Rectal smooth muscle tissue (tissue), 1 donor: ENCODE results near the gene PLEKHG7.

Source experiments
- H3K27ac ChIP-seq: one replicate; pipeline ENCODE4 v1.7.0; 2013; ENCODE audit warnings: low read depth, low read length, inconsistent platforms
- H3K27me3 ChIP-seq: one replicate; pipeline ENCODE4 v1.7.0; 2013; ENCODE audit warnings: low read length; ENCODE audit not compliant: control insufficient read depth, insufficient read depth
- H3K36me3 ChIP-seq: one replicate; pipeline ENCODE4 v1.7.0; 2013; ENCODE audit warnings: low read length; ENCODE audit not compliant: control insufficient read depth, insufficient read depth
- H3K4me1 ChIP-seq: one replicate; pipeline ENCODE4 v1.7.0; 2013; ENCODE audit warnings: low read length; ENCODE audit not compliant: control insufficient read depth, insufficient read depth
- H3K4me3 ChIP-seq: one replicate; pipeline ENCODE4 v1.7.0; 2013; ENCODE audit warnings: low read length
- H3K9ac ChIP-seq: one replicate; pipeline ENCODE4 v1.7.0; 2013; ENCODE audit warnings: low read length

PLEKHG7 gene

GRCh38 chr12:92759634-92760268 lies 57.0 kb downstream of the PLEKHG7 start:
- no peaks in the 10 kb centered on the region for H3K4me1 ChIP-seq
- H3K27me3 ChIP-seq, result no peaks in the 10 kb centered on the region
- H3K27ac ChIP-seq, result no peak overlapping the region
- no peak overlapping the region for H3K9ac ChIP-seq
- no peak overlapping the region for H3K4me3 ChIP-seq
- H3K36me3 ChIP-seq, result no peaks in the 10 kb centered on the region

- no peak overlapping the region for H3K9ac ChIP-seq
- no peaks in the 10 kb centered on the region for H3K36me3 ChIP-seq
- no peaks in the 10 kb centered on the region for H3K27me3 ChIP-seq
- H3K27ac ChIP-seq, result no peak overlapping the region
- H3K4me3 ChIP-seq, result no peak overlapping the region
- no peaks in the 10 kb centered on the region for H3K4me1 ChIP-seq
Measured at GRCh38 chr12:92762773-92763172, 60.0 kb downstream of the PLEKHG7 start.

- no peak overlapping the region for H3K4me3 ChIP-seq
- H3K4me1 ChIP-seq, result no peaks in the 10 kb centered on the region
- no peaks in the 10 kb centered on the region for H3K36me3 ChIP-seq
- H3K27me3 ChIP-seq, result no peaks in the 10 kb centered on the region
- no peak overlapping the region for H3K27ac ChIP-seq
- no peak overlapping the region for H3K9ac ChIP-seq
Measured at GRCh38 chr12:92764831-92765230, 62.0 kb downstream of the PLEKHG7 start.

- H3K4me1 ChIP-seq, result no peaks in the 10 kb centered on the region
- no peaks in the 10 kb centered on the region for H3K36me3 ChIP-seq
- no peaks in the 10 kb centered on the region for H3K27me3 ChIP-seq
- no peak overlapping the region for H3K27ac ChIP-seq
- no peak overlapping the region for H3K4me3 ChIP-seq
- H3K9ac ChIP-seq, result no peak overlapping the region
Measured at GRCh38 chr12:92765871-92766270, 63.1 kb downstream of the PLEKHG7 start.

GRCh38 chr12:92769124-92769901 lies 66.5 kb downstream of the PLEKHG7 start:
- Histone ChIP-seq H3K36me3 (no peaks in the 10 kb centered on the region), H3K9ac (no peak overlapping the region), H3K4me1 (no peaks in the 10 kb centered on the region), H3K27ac (no peak overlapping the region), H3K27me3 (no peaks in the 10 kb centered on the region), H3K4me3 (no peak overlapping the region)

- no peak overlapping the region for H3K4me3 ChIP-seq
- H3K27ac ChIP-seq, result no peak overlapping the region
- no peaks in the 10 kb centered on the region for H3K27me3 ChIP-seq
- no peaks in the 10 kb centered on the region for H3K36me3 ChIP-seq
- no peaks in the 10 kb centered on the region for H3K4me1 ChIP-seq
- H3K9ac ChIP-seq, result no peak overlapping the region
Measured at GRCh38 chr12:92771001-92771400, 68.2 kb downstream of the PLEKHG7 start.

- H3K27me3 ChIP-seq, result no peaks in the 10 kb centered on the region
- H3K27ac ChIP-seq, result no peak overlapping the region
- no peak overlapping the region for H3K4me3 ChIP-seq
- H3K4me1 ChIP-seq, result no peaks in the 10 kb centered on the region
- no peak overlapping the region for H3K9ac ChIP-seq
- no peaks in the 10 kb centered on the region for H3K36me3 ChIP-seq
Measured at GRCh38 chr12:92775416-92775815, 72.6 kb downstream of the PLEKHG7 start.

GRCh38 chr12:92778525-92778924 lies 75.7 kb downstream of the PLEKHG7 start:
- Histone ChIP-seq H3K9ac (no peak overlapping the region), H3K36me3 (no peaks in the 10 kb centered on the region), H3K4me1 (no peaks in the 10 kb centered on the region), H3K27me3 (no peaks in the 10 kb centered on the region), H3K4me3 (no peak overlapping the region), H3K27ac (no peak overlapping the region)

GRCh38 chr12:92779902-92780301 lies 77.1 kb downstream of the PLEKHG7 start:
- no peaks in the 10 kb centered on the region for H3K36me3 ChIP-seq

GRCh38 chr12:92784356-92784755 lies 81.6 kb downstream of the PLEKHG7 start:
- no peak overlapping the region for H3K4me3 ChIP-seq
- H3K9ac ChIP-seq, result no peak overlapping the region
- no peaks in the 10 kb centered on the region for H3K36me3 ChIP-seq
- H3K4me1 ChIP-seq, result no peaks in the 10 kb centered on the region
- no peak overlapping the region for H3K27ac ChIP-seq
- H3K27me3 ChIP-seq, result no peaks in the 10 kb centered on the region

More at GRCh38 chr12:92779902-92780301, 77.1 kb downstream of the PLEKHG7 start:
- no peaks in the 10 kb centered on the region for H3K27me3 ChIP-seq
- H3K4me3 ChIP-seq, result no peak overlapping the region
- no peak overlapping the region for H3K27ac ChIP-seq
- H3K4me1 ChIP-seq, result no peaks in the 10 kb centered on the region
- no peak overlapping the region for H3K9ac ChIP-seq

- no peak overlapping the region for H3K4me3 ChIP-seq
- no peaks in the 10 kb centered on the region for H3K4me1 ChIP-seq
- no peaks in the 10 kb centered on the region for H3K27me3 ChIP-seq
- no peak overlapping the region for H3K9ac ChIP-seq
- H3K36me3 ChIP-seq, result no peaks in the 10 kb centered on the region
- H3K27ac ChIP-seq, result no peak overlapping the region
Measured at GRCh38 chr12:92784797-92785562, 82.2 kb downstream of the PLEKHG7 start.

- no peaks in the 10 kb centered on the region for H3K36me3 ChIP-seq
- H3K27me3 ChIP-seq, result no peaks in the 10 kb centered on the region
- no peak overlapping the region for H3K27ac ChIP-seq
- no peaks in the 10 kb centered on the region for H3K4me1 ChIP-seq
- H3K9ac ChIP-seq, result no peak overlapping the region
- H3K4me3 ChIP-seq, result no peak overlapping the region
Measured at GRCh38 chr12:92785563-92785950, 82.8 kb downstream of the PLEKHG7 start.
